Stimulated activated memory B cell treated with anti-CD40 and anti-IgM and Interleukin-4, amounts not matched to agents 10 μg/mL and 1 μg/mL and 100 μg/mL, for 72 hours (primary cell): Measurements from ENCODE around the gene PSRC1.
"Not testable (repeated sequence)": the region's sequence is repeated elsewhere in the genome, so short reads cannot be mapped to it uniquely, and the experiment has no call there.

ENCODE experiments used
- ATAC-seq: fragments of 150-1000 bp; cut with Tn5 transposase; 2 replicates; pipeline ENCODE4 v1.10.0; 2021
- H3K27ac Mint-ChIP-seq: one replicate; pipeline ENCODE4 v1.8.0; 2022; ENCODE audit warnings: mild to moderate bottlenecking, mixed read lengths
- H3K27me3 Mint-ChIP-seq: one replicate; pipeline ENCODE4 v1.8.0; 2022; ENCODE audit warnings: mixed read lengths
- H3K36me3 Mint-ChIP-seq: one replicate; pipeline ENCODE4 v1.8.0; 2022; ENCODE audit warnings: mixed read lengths
- H3K4me1 Mint-ChIP-seq: one replicate; pipeline ENCODE4 v1.8.0; 2022; ENCODE audit warnings: mixed read lengths
- H3K4me3 Mint-ChIP-seq: one replicate; pipeline ENCODE4 v1.8.0; 2022; ENCODE audit warnings: mild to moderate bottlenecking, moderate library complexity, mixed read lengths
- H3K9me3 Mint-ChIP-seq: one replicate; pipeline ENCODE4 v1.8.0; 2022; ENCODE audit warnings: mixed read lengths

PSRC1 gene

GRCh38 chr1:109301874-109302273 is 18.9 kb upstream of the PSRC1 start:
- peaks cover 27% of the 10 kb centered on the region for H3K27me3 Mint-ChIP-seq
- no peak for ATAC-seq

GRCh38 chr1:109300650-109301151 is 17.8 kb upstream of the PSRC1 start:
- peaks cover 27% of the 10 kb centered on the region for H3K27me3 Mint-ChIP-seq
- H3K36me3 Mint-ChIP-seq = no peaks in the 10 kb centered on the region
- H3K4me3 Mint-ChIP-seq = no peak overlapping the region
- H3K27ac Mint-ChIP-seq = no peak overlapping the region
- ATAC-seq = no peak
- H3K9me3 Mint-ChIP-seq = no peaks in the 10 kb centered on the region
- peaks cover 7% of the 10 kb centered on the region for H3K4me1 Mint-ChIP-seq

More at GRCh38 chr1:109301874-109302273, 18.9 kb upstream of the PSRC1 start:
- H3K36me3 Mint-ChIP-seq = no peaks in the 10 kb centered on the region
- no peak overlapping the region for H3K4me3 Mint-ChIP-seq
- H3K4me1 Mint-ChIP-seq = peaks cover 7% of the 10 kb centered on the region
- H3K27ac Mint-ChIP-seq = no peak overlapping the region
- H3K9me3 Mint-ChIP-seq = no peaks in the 10 kb centered on the region

GRCh38 chr1:109299558-109300343 is 16.8 kb upstream of the PSRC1 start:
- no peaks in the 10 kb centered on the region for H3K9me3 Mint-ChIP-seq
- peaks cover 17% of the 10 kb centered on the region for H3K4me1 Mint-ChIP-seq
- no peak overlapping the region for H3K27ac Mint-ChIP-seq
- peaks cover 27% of the 10 kb centered on the region for H3K27me3 Mint-ChIP-seq
- no peak overlapping the region for H3K4me3 Mint-ChIP-seq
- no peaks in the 10 kb centered on the region for H3K36me3 Mint-ChIP-seq
- no peak for ATAC-seq

- no peak overlapping the region for H3K27ac Mint-ChIP-seq
- H3K9me3 Mint-ChIP-seq = no peaks in the 10 kb centered on the region
- peaks cover 27% of the 10 kb centered on the region for H3K27me3 Mint-ChIP-seq
- no peak for ATAC-seq
- peaks cover 25% of the 10 kb centered on the region for H3K4me1 Mint-ChIP-seq
- no peaks in the 10 kb centered on the region for H3K36me3 Mint-ChIP-seq
- no peak overlapping the region for H3K4me3 Mint-ChIP-seq
Measured at GRCh38 chr1:109298666-109299557, 16.0 kb upstream of the PSRC1 start.

GRCh38 chr1:109296782-109297181 is 13.8 kb upstream of the PSRC1 start:
- Mint-ChIP-seq H3K4me1 (peaks cover 25% of the 10 kb centered on the region), H3K9me3 (no peaks in the 10 kb centered on the region), H3K4me3 (no peak overlapping the region), H3K27me3 (peaks cover 27% of the 10 kb centered on the region), H3K36me3 (no peaks in the 10 kb centered on the region), H3K27ac (no peak overlapping the region)
- no peak for ATAC-seq

- H3K9me3 Mint-ChIP-seq = no peaks in the 10 kb centered on the region
- no peaks in the 10 kb centered on the region for H3K36me3 Mint-ChIP-seq
- no peak for ATAC-seq
- peaks cover 27% of the 10 kb centered on the region for H3K27me3 Mint-ChIP-seq
- H3K4me3 Mint-ChIP-seq = no peak overlapping the region
- no peak overlapping the region for H3K27ac Mint-ChIP-seq
- peaks cover 25% of the 10 kb centered on the region for H3K4me1 Mint-ChIP-seq
Measured at GRCh38 chr1:109295712-109296415, 12.9 kb upstream of the PSRC1 start.

- no peak overlapping the region for H3K4me3 Mint-ChIP-seq
- H3K27ac Mint-ChIP-seq = no peak overlapping the region
- no peaks in the 10 kb centered on the region for H3K36me3 Mint-ChIP-seq
- H3K9me3 Mint-ChIP-seq = no peaks in the 10 kb centered on the region
- ATAC-seq = no peak
- H3K27me3 Mint-ChIP-seq = peaks cover 14% of the 10 kb centered on the region
- H3K4me1 Mint-ChIP-seq = peaks cover 25% of the 10 kb centered on the region
Measured at GRCh38 chr1:109294481-109294880, 11.5 kb upstream of the PSRC1 start.

- no peaks in the 10 kb centered on the region for H3K36me3 Mint-ChIP-seq
- no peaks in the 10 kb centered on the region for H3K27me3 Mint-ChIP-seq
- no peaks in the 10 kb centered on the region for H3K9me3 Mint-ChIP-seq
- H3K4me3 Mint-ChIP-seq = no peak overlapping the region
- ATAC-seq = no peak
- H3K4me1 Mint-ChIP-seq = peaks cover 20% of the 10 kb centered on the region
- H3K27ac Mint-ChIP-seq = no peak overlapping the region
Measured at GRCh38 chr1:109293026-109293425, 10.1 kb upstream of the PSRC1 start.

GRCh38 chr1:109292364-109292763 is 9.4 kb upstream of the PSRC1 start:
- Mint-ChIP-seq H3K27me3 (no peaks in the 10 kb centered on the region), H3K36me3 (no peaks in the 10 kb centered on the region), H3K4me3 (no peak overlapping the region), H3K27ac (no peak overlapping the region), H3K4me1 (peaks cover 20% of the 10 kb centered on the region), H3K9me3 (no peaks in the 10 kb centered on the region)
- no peak for ATAC-seq

- H3K27ac Mint-ChIP-seq = no peak overlapping the region
- no peaks in the 10 kb centered on the region for H3K27me3 Mint-ChIP-seq
- H3K9me3 Mint-ChIP-seq = no peaks in the 10 kb centered on the region
- no peak for ATAC-seq
- H3K4me1 Mint-ChIP-seq = peaks cover 20% of the 10 kb centered on the region
- H3K36me3 Mint-ChIP-seq = no peaks in the 10 kb centered on the region
- no peak overlapping the region for H3K4me3 Mint-ChIP-seq
Measured at GRCh38 chr1:109290998-109291397, 8.1 kb upstream of the PSRC1 start.

- Mint-ChIP-seq H3K36me3 (no peaks in the 10 kb centered on the region), H3K27ac (no peak overlapping the region), H3K27me3 (no peaks in the 10 kb centered on the region), H3K9me3 (no peaks in the 10 kb centered on the region), H3K4me3 (no peak overlapping the region), H3K4me1 (peaks cover 12% of the 10 kb centered on the region)
- no peak for ATAC-seq
Measured at GRCh38 chr1:109290137-109290536, 7.2 kb upstream of the PSRC1 start.

- not testable (repeated sequence) for ATAC-seq, H3K27ac Mint-ChIP-seq
Measured at GRCh38 chr1:109286762-109287161, 3.8 kb upstream of the PSRC1 start.

GRCh38 chr1:109283748-109284600 is 1.0 kb upstream of the PSRC1 start:
- no peaks in the 10 kb centered on the region for H3K27me3 Mint-ChIP-seq
- H3K27ac Mint-ChIP-seq = peak overlapping the region; percentile 60
- H3K9me3 Mint-ChIP-seq = no peaks in the 10 kb centered on the region
- H3K4me1 Mint-ChIP-seq = peaks cover 7% of the 10 kb centered on the region
- no peak for ATAC-seq
- H3K4me3 Mint-ChIP-seq = peak overlapping the region; percentile 89
- no peaks in the 10 kb centered on the region for H3K36me3 Mint-ChIP-seq

More at GRCh38 chr1:109286762-109287161, 3.8 kb upstream of the PSRC1 start:
- not testable (repeated sequence) for H3K36me3 Mint-ChIP-seq, H3K27me3 Mint-ChIP-seq, H3K4me1 Mint-ChIP-seq, H3K9me3 Mint-ChIP-seq, H3K4me3 Mint-ChIP-seq

- no peaks in the 10 kb centered on the region for H3K36me3 Mint-ChIP-seq
Measured at GRCh38 chr1:109282497-109282951, 421 bp downstream of the PSRC1 start.

More at GRCh38 chr1:109282497-109282951, 421 bp downstream of the PSRC1 start:
- H3K9me3 Mint-ChIP-seq = no peaks in the 10 kb centered on the region
- peak overlapping the region; percentile 89 for H3K4me3 Mint-ChIP-seq
- no peaks in the 10 kb centered on the region for H3K27me3 Mint-ChIP-seq
- no peak for ATAC-seq
- H3K27ac Mint-ChIP-seq = peak overlapping the region; percentile 60
- peaks cover 7% of the 10 kb centered on the region for H3K4me1 Mint-ChIP-seq
